Measurements from ENCODE around the gene FIG4.

GRCh38 chr6:109867009-109867969, 176.2 kb downstream of the FIG4 start:
- no peak for TF ChIP-seq POLR2AphosphoS5 (IDR thresholded peaks at IDR 0.05; ENCODE audit: borderline replicate concordance, low read depth, low read length)
- no peak for TF ChIP-seq EZH2 (IDR thresholded peaks at IDR 0.05)
- TF ChIP-seq FOXP2 (optimal IDR thresholded peaks at IDR 0.05; ENCODE audit: control extremely low read depth, extremely low read length, insufficient read depth): no peak

Measured in SK-N-MC (cell line).